Gastroesophageal sphincter (tissue), 3 donors: ENCODE results near the gene PLIN4.

Experiments
- CTCF ChIP-seq, 4 experiments: fragments of 200-600 bp in 2 of 4; fragments of 450-650 bp in 2 of 4; sonication (generic) in 1 of 4; IDR thresholded peaks; one replicate each; pipeline ENCODE4 v1.5.1; 2017 to 2019; ENCODE audit warnings: antibody characterized with exemption in 4 of 4, mild to moderate bottlenecking in 2 of 4, moderate library complexity in 2 of 4
- EP300 ChIP-seq: sonication (generic); formaldehyde crosslinking; IDR thresholded peaks from one replicate; pipeline ENCODE4 v1.6.1; 2017; ENCODE audit warnings: antibody characterized with exemption, mild to moderate bottlenecking
- POLR2A ChIP-seq, 2 donors: fragments of 450-650 bp; IDR thresholded peaks; one replicate each; pipeline ENCODE4 v1.6.1; 2017; ENCODE audit warnings: antibody characterized with exemption in 2 of 2, mild to moderate bottlenecking in 2 of 2, moderate library complexity in 1 of 2

- TF ChIP-seq CTCF (IDR thresholded peaks at IDR 0.05) (no peak), EP300 (no peak), POLR2A (IDR thresholded peaks at IDR 0.05) (no peak)
Observed at GRCh38 chr19:4548238-4548584, 29.9 kb upstream of the PLIN4 start.
